Astrocyte of the cerebellum (primary cell): ENCODE data around the gene XRN2.

ENCODE experiments used
- DNase-seq: peaks from one replicate; pipeline ENCODE4 v3.0.0-alpha.2; 2011; ENCODE audit warnings: low read depth
- H3K4me3 ChIP-seq: 2 replicates; pipeline ENCODE4 v1.5.1; 2011; ENCODE audit warnings: mild to moderate bottlenecking, low read depth, low read length, moderate library complexity
- in situ Hi-C: cut with HindIII; loops from 2 replicates; pipeline ENCODE4 v1.10.0; 2017; ENCODE audit warnings: low sequenced_read_pairs
- TF ChIP-seq, protein P1 (sequence below): IDR thresholded peaks from 2 replicates; pipeline ENCODE4 v1.5.1; 2012; ENCODE audit warnings: low read length, low read depth, moderate library complexity, mild to moderate bottlenecking; ENCODE audit errors: missing control alignments

XRN2 gene

GRCh38 chr20:21368791-21369190 is 65.7 kb downstream of the XRN2 start:
- in situ Hi-C loops, result no loop called here
- no peak for DNase-seq

GRCh38 chr20:21371193-21371592 is 68.1 kb downstream of the XRN2 start:
- TF ChIP-seq, protein P1, sequence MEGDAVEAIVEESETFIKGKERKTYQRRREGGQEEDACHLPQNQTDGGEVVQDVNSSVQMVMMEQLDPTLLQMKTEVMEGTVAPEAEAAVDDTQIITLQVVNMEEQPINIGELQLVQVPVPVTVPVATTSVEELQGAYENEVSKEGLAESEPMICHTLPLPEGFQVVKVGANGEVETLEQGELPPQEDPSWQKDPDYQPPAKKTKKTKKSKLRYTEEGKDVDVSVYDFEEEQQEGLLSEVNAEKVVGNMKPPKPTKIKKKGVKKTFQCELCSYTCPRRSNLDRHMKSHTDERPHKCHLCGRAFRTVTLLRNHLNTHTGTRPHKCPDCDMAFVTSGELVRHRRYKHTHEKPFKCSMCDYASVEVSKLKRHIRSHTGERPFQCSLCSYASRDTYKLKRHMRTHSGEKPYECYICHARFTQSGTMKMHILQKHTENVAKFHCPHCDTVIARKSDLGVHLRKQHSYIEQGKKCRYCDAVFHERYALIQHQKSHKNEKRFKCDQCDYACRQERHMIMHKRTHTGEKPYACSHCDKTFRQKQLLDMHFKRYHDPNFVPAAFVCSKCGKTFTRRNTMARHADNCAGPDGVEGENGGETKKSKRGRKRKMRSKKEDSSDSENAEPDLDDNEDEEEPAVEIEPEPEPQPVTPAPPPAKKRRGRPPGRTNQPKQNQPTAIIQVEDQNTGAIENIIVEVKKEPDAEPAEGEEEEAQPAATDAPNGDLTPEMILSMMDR, result no peak
- no peak for DNase-seq
- H3K4me3 ChIP-seq, result no peak overlapping the region
- in situ Hi-C loops, result no loop called here

More at GRCh38 chr20:21368791-21369190, 65.7 kb downstream of the XRN2 start:
- TF ChIP-seq, protein P1, result no peak
- H3K4me3 ChIP-seq, result no peak overlapping the region

GRCh38 chr20:21372016-21372415 is 68.9 kb downstream of the XRN2 start:
- TF ChIP-seq, protein P1, result no peak
- no peak for DNase-seq
- in situ Hi-C loops, result no loop called here
- no peak overlapping the region for H3K4me3 ChIP-seq

GRCh38 chr20:21373436-21373835 is 70.3 kb downstream of the XRN2 start:
- H3K4me3 ChIP-seq, result no peak overlapping the region
- in situ Hi-C loops, result no loop called here
- TF ChIP-seq, protein P1, result no peak
- no peak for DNase-seq

- DNase-seq, result no peak
- in situ Hi-C loops, result no loop called here
- TF ChIP-seq, protein P1, result no peak
- no peak overlapping the region for H3K4me3 ChIP-seq
Observed at GRCh38 chr20:21376626-21377025, 73.5 kb downstream of the XRN2 start.

DNA sequence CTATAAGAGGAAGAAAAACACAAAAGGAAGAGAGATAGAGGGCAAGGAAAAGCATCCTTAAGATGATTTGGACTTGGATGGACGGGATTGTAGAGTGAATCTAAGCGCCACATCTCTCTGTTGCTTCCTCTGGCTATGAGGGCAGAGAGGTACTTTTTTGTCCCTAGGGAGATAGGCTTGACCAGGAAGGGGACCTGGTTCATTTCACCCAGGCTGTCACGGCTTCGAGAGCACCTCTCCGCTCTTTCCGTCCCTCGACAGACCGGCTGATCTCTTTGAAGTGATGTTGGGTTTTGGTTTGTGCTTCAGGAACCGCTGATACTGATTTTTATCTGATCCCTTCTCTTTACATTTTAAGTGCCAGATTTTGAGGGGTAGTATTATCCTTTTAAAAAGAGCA is 74.6 kb downstream of the XRN2 start:
- TF ChIP-seq, protein P1, result no peak
- H3K4me3 ChIP-seq, result no peak overlapping the region
- in situ Hi-C loops, result no loop called here
- no peak for DNase-seq

DNA sequence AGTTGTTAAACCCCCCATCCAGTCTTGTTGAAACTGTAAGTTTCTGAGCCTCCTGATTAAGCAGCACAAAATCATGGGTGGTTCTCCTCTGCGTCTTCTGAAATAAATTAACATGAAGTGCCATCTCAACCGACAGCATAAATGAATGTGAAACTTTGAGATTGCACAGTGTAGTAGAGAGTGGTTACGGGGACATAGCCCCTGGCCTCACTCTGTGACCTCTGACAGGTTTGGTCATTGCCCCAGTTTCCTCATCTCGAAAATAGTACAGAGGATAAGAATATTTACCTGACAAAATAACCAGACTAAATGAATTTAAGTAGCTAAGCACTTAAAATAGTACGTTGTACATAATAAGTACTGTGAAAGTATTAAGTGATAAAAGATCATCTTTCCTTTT is 75.1 kb downstream of the XRN2 start:
- TF ChIP-seq, protein P1, result no peak
- in situ Hi-C loops, result no loop called here
- H3K4me3 ChIP-seq, result no peak overlapping the region

More for the DNA sequence above, 75.1 kb downstream of the XRN2 start:
- no peak for DNase-seq
